Measurements from ENCODE around the gene BRIP1.
"Not testable (repeated sequence)": the region's sequence is repeated elsewhere in the genome, so short reads cannot be mapped to it uniquely, and the experiment has no call there.

Gene BRIP1

DNA sequence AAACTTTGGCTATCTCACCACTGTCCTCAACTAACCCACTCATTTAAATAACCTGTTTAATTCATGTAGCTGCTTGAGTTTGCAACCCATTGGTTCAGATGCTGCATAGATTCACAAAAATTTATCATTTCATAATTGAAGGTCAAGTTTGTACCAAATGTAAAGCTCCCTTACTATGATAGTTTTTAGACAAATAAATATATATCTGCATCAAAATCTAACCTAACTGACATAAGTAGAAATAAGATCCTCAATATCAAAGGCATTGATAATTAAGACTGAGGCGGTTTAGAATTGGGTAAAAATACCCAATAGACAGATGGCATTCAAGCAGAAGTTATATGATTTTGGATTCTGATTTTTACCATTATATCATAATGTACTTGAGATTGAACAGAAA is 139.4 kb downstream of the BRIP1 start:
- DNase-seq: no peak

DNA sequence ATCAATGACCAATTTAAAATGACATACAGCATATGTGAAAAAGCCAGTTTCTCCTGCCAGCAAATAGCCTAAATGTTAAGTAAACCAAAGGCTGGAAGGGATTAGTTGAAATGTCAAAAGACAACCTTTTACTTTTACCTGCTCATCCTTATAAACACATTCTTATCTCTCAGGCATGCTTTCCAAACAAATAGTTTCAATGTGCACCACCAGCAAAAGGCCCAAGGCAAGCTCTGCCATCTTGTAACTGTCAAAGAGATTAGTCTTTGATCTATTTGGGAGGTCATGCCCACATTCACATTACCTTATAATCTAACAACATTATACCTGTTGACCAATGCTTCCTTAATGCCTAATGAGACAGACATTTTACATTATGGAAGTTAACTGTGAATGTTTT is 140.1 kb downstream of the BRIP1 start:
- DNase-seq: no peak

DNA sequence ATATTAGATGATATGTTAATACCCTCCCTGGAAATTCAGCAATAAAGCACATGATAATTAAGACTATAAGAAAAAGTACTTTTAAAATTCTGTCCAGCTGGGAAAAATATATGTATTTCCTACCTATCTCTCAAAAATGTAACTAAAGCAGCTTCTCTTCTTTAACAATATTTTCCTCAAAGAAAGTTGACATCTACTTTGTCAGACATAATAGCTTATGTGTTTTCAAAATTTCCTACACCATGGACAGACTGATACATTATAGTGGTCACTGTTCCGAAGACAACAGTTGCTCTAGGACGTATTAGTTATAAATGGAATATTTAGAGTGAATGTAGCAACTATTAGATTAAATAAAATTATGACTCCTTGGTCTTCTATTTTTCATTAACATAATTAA is 140.9 kb downstream of the BRIP1 start:
- DNase-seq: no peak

DNA sequence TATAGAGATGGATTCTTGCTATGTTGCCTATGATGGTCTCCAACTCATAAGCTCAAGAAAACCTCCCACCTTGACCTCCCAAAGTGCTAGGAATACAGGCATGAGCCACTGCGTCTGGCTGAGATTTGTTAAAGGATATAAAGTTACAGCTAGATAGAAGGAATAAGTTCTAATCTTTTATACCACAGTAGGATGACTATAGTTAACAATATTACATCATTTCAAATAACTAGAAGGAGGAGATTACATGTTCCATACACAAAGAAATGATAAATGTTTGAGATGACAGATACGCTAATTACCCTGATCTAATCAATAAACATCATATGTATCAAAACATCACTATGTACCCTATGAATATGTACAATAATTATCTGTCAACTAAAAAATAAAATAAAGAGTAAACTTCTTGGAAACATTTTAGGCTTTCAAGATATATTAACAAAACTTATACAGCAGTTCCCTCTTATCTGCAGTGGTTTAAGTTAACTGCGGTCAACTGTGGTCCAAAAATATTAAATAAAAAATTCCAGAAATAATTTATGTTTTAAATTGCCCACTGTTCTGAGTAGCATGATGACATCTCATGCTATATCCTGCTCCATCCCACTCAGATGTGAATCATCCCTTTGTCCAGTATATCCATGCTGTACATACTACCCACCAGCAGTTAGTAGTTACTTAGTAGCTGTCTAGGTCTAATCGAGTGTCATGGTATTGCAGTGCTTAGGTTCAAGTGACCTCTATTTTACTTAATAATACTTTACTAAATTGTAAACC is 143.1 kb downstream of the BRIP1 start:
- DNase-seq: no peak

GRCh38 chr17:61719220-61719619 is 144.1 kb downstream of the BRIP1 start:
- DNase-seq: not testable (repeated sequence)

GRCh38 chr17:61718022-61718421 is 145.3 kb downstream of the BRIP1 start:
- no peak for DNase-seq

DNA sequence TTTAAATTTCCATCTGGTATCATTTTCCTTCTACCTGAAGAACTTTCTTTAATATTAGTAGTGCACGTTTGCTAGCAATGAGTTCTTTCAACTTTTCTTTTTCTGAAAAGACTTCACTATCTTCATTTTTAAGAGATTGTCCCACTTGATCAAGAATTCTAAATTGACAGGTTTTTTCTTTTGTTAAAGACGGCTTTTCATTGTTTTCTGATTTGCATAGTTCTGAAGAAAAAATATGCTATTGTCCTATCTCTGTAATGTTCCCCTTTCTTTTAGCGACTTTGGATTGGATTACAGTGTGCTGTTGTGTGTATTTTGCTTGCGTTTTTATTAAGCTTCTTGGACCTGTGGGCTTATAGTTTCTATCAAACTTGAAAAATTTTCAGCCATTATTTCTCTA is 146.0 kb downstream of the BRIP1 start:
- no peak for DNase-seq

GRCh38 chr17:61716225-61716829 is 147.0 kb downstream of the BRIP1 start:
- DNase-seq: no peak

- no peak for DNase-seq
Measured at GRCh38 chr17:61715348-61715747, 148.0 kb downstream of the BRIP1 start.

DNA sequence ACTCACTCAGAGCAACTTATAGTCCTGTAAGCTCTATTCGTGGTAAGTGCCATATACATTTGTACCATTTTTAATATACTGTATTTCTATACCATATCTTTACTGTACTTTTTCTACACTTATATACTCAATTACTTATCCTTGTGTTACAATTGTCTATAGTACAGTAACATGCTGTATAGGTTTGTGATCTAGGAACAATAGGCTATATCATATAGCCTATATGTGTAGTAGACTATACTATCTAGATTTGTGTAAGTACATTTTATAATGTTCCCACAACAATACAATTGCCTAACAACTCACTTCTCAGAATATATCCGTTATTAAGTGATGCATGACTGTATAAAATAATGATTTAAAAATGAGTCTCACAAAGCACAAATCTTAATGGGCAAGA is 149.0 kb downstream of the BRIP1 start:
- no peak for DNase-seq

DNA sequence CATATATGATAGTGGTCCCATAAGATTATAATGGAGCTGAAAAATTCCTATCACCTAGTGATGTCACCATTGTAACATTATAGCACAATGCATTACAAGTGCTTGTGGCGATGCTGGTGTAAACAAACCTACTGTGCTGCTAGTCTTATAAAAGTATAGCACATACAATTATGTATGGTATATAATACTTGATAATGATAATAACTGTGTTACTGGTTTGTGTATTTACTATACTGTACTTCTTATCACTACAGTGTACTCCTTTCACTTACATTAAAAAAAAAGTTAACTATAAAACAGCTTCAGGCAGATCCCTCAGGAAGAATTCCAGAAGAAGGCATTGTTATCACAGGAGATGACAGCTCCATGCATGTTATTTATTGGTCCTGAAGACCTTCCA is 150.3 kb downstream of the BRIP1 start:
- no peak for DNase-seq

DNA sequence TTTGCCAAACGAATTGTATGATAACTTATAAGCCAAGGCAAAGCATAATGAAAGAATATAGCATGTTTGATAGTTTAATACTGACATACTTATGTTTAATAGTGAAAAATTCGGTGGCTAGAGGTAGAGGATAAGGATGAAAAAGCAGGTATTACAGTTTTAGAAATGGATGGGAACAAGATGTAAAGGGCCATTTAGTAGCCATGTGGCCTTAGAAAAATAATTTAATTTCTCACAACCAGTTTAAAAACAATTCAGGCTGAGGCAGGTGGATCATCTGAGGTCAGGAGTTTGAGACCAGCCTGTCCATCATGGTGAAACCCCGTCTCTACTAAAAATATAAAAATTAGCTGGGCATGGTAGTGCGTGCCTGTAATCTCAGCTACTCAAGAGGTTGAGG is 152.8 kb downstream of the BRIP1 start:
- DNase-seq: no peak

- DNase-seq: no peak
Measured at GRCh38 chr17:61709567-61709966, 153.8 kb downstream of the BRIP1 start.

DNA sequence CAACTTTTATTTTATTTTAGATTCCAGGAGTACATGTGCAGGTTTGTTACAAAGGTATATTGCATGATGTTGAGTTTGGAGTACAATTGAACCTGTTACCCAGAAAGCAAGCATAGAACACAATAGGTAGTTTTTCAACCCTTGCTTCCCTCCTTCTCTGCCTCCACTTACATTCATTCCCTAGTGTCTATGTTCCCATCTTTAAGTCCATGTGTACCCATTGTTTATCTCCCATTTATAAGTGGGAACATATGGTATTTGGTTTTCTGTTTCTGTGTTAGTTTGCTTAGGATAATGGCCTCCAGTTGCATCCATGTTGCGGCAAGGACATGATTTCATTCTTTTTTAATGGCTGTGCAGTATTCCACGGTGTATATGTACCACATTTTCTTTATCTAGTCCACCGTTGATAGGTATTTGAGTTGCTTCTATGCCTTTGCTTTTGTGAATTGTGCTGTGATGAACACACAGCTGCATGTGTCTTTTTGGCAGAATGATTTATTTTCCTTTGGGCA is 158.3 kb downstream of the BRIP1 start:
- DNase-seq: no peak

DNA sequence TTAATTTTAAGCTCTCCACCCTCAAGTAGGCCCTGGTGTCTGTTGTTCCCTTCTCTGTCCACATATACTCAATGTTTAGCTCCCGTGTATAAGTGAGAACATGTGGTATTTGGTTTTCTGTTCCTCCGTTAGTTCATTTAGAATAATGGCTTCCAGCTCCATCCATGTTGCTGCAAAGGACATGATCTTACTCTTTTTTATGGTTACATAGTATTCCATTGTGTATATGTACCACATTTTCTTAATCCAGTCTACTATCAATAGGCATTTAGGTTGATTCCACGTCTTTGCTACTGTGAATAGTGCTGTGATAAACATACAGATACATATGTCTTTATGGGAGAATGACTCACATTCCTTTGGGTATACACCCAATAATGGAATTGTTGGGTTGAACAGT is 160.9 kb downstream of the BRIP1 start:
- DNase-seq: no peak

DNA sequence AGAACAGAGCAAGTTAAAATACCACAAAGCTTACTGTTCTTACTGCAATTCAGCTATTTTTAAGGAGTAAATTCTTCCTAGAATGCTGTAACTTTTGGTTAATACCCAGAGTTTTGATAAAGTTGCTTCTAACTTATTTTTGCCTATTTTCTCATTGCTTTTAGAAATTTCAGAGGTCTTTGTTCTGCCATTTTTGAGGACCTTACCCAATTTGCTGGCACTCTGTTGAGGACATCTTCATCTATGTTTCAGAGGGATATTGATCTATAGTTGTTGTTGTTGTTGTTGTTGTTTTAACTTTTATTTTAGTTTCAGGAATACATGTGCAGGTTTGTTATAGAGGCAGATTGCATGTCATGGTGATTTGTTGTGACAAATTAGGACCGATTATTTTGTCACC is 161.3 kb downstream of the BRIP1 start:
- no peak for DNase-seq

DNA sequence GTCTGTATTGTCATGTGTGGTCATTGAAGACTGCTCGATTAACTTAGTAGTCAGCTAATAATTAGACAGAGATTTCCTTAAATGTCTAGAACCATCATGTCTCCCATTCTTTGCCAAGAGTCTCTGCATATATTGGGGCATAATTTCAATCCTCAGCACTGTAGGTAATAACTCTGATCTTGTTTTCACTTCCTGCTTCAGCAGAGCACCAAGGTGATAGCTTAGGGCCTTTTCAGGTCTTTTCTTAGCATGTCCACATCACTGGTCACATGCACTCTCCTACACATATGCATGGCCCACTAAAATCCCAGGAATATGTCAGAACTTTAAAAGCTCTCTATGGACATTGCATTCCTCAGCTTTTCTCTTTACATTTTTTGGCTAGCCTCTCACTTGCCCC is 162.0 kb downstream of the BRIP1 start:
- no peak for DNase-seq

- no peak for DNase-seq
Measured at GRCh38 chr17:61700252-61700651, 163.1 kb downstream of the BRIP1 start.

- no peak for DNase-seq
Measured at GRCh38 chr17:61699694-61700093, 163.6 kb downstream of the BRIP1 start.

GRCh38 chr17:61699032-61699431 is 164.3 kb downstream of the BRIP1 start:
- DNase-seq: no peak

DNA sequence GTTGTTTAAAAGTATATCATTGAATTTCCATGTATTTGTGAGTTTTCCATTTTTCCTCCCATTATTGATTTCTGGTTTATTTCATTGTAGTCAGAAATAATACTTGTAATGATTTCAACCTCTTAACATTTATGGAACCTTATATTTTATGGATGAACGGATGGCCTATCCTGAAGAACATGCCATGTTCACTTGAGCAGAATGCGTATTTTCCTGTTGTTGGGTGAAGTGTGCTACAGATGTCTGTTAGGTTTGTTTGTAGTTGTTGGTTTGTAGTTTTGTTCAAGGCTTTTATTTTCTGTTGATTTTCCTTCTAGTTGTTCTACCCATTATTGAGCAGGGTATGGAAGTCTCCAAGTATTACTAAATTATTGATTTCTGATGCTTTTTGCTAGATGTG is 165.1 kb downstream of the BRIP1 start:
- no peak for DNase-seq

GRCh38 chr17:61695779-61696337 is 167.5 kb downstream of the BRIP1 start:
- no peak for DNase-seq

DNA sequence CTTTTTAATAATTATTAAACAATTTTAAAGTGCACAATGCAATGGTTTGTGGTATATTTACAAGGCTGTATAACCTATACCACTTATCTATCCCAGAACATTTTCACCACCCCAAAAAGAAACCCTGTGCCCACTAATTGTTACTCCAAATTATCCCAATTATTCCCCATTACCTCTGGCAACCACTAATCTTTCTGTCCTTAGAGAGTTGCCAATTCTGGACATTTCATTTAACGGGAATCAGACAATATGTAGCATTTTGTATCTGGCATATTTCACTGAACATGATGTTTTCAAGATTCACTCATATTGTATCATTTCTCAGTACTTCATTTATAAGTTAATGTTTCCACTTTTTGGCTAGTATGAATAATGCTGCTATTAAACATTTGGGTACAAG is 169.2 kb downstream of the BRIP1 start:
- no peak for DNase-seq

DNA sequence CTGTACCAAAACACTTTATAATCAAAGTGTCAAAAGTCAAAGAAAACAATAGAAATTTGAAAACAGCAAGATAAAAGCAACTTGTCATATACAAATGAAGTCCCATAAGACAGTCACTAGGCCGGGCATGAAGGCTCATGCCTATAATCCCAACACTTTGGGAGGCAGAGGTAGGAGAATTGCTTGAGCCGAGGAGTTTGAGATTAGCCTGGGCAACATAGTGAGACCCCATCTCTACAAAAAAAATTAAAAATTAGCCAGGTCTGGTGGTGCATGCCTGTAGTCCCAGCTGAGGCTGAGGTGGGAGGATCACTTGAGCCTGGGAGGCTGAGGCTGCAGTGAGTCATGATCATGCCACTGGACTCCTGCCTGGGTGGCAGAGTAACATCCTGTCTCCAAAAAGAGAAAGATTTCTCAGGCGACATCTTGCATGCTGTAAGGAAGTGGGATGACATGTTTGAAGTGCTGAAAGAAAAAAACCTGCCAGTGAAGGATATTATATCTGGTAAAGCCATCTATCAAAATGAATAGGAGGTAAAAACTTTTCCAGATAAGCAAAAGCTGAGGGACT is 173.6 kb downstream of the BRIP1 start:
- DNase-seq: no peak
